GM04503 (cell line): Measurements from ENCODE around the gene MLXIP.
"Not testable (repeated sequence)": the region's sequence is repeated elsewhere in the genome, so short reads cannot be mapped to it uniquely, and the experiment has no call there.

ENCODE experiments used
- DNase-seq: peaks from one replicate; pipeline ENCODE4 v3.0.0-alpha.2; 2012; ENCODE audit warnings: low read depth

The MLXIP gene

DNA sequence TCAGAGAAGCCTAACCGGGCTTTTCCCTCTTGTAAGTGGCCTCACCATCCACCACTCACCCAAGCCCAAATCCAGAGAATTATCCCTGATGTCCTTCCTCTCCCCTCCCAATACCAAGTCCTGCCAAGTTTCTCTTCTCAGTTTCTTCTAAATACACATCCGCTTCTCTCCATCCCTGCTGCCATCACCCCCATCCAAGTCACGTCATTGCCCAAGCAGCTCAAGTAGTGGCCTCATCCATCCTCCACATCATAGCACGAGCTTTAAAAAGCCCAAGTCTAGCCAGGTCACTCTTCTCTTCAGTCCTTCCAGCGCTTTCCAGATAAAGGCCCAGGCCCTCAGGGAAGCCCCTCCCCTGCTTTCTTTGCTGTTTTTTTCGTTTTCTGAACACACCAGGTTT lies 70.1 kb downstream of the MLXIP start:
- no peak for DNase-seq

DNA sequence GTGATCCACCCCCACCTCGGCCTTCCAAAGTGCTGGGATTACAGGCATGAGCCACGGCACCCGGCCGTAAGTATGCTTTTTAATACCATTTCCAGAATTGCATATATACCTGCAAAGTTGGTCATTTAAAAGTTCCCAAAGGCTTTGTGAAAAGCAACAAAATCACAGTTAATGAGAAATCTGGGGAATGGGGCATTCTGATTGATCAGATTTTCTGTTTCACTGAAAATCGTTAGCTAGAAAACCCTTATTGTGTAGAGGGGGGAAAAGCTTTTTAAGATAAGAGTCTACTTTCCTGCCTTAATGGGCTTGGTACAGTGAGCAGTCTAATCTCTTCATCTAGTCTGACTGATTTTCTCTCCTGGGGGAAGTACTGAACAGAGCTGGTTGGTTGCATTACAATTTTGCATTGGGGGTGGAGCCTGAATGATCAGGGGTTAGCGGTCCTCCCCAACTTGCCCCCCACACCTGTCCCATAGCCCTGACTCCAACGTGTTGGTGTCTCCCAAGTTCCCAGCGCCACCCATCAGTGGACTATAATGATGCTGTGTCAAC lies 71.6 kb downstream of the MLXIP start:
- no peak for DNase-seq

DNA sequence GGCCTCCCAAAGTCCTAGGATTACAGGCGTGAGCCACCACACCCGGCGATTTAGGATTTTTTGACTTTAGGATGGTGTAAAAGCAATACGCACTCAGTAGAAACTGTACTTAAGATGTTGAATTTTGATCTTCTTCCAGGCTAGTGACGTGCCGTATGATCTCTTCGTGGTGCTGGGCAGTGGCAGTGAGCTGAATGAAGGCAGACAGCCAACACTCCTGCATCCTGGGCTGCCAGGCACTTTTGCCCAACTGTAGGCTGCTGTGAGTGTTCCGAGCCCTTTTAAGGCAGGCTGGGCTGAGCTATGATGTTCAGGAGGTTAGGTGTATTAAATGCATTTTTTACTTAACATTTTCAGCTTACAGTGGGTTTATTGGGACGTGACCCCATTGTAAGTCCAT lies 74.2 kb downstream of the MLXIP start:
- DNase-seq, result no peak

DNA sequence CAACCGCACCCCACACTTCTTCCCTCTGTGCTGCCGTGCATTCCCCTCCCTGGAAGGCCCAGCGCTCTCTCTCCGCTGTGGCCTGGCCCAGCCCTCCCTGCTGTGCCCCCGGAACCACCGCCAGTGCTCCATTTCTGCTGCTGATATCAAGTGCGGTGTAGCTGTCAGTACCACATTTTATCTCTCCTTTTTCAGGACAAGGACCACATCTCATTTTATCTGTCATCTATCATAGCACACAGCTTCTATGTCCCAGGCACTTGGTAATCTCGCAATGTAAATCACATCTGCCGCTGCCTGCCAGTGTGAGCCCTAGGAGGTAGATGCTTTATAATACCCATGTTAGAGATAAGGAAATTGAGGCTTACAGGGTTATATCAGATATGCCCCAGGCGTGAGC lies 77.1 kb downstream of the MLXIP start:
- DNase-seq, result no peak

DNA sequence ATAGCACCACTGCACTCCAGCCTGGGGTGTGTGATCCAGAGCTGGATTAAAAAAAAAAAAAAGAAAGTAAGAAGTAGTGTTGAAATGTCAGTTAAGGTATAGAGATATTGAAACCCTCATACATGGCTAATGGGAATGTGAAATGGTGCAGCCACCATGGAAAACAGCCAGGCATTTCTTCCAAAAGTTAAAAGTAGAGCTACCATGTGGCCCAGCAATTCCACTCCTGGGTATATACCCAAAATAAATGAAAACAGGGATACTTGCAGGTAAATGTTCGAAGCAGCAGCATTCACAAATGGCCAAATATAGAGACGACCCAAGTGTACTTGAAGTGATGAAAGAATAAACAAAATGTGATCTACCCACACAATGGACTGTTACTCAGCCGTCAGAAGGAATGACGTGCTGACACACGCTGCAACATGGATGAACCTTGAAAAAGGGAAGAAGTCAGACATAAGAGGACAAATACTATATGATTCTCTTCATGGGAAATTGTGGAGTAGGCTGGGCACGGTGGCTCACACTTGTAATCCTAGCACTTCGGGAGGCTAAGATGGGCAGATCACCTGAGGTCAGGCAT lies 80.2 kb downstream of the MLXIP start:
- no peak for DNase-seq

DNA sequence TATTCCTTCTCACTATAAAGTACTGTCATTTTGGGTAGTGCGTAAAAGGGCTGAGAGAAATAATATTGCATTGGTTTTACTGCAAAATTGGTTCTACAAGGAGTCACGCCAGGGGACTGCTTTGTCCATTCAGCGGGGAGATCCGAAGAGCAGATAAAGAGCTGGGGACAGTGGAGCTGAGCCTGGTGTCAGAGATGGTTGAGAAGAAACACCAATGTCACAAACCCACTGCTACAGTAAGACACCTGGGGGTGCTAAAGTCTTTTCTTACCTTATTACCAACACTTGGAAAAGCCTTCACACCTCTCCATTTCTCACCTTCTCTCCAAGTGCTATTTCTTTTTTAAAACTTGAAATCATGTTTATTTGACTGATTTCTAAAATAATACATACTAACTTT lies 81.3 kb downstream of the MLXIP start:
- no peak for DNase-seq

DNA sequence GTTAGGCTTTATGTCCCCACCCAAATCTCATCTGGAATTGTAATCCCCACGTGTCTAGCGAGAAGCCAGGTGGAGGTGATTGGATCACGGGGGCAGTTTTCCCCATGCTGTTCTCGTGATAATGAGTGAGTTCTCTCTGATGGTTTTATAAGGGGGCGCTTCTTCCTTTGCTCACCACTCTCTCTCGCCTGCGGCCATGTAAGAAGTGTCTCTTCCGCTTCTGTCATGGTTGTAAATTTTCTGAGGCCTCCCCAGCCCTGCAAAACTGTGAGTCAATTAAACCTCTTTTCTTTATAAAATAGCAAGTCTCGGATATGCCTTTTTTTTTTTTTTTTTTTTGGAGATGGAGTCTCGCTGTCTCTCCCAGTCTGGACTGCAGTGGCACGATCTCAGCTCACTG lies 82.2 kb downstream of the MLXIP start:
- DNase-seq, result no peak

DNA sequence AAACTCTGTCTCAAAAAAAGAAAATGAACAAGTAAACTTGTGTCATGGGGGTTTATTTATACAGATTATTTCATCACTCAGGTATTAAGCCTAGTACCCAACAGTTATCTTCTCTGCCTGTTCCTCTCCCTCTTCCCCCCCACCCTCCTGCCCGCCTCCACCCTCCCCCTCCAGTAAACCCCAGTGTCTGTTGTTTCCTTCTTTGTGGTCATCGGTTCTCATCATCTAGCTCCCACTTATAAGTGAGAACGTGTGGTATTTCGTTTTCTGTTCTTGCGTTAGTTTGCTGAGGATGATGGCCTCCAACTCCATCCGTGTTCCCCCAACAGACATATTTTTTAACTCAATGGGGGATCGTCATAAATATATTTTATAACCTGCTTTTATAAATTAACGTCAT lies 83.1 kb downstream of the MLXIP start:
- no peak for DNase-seq

DNA sequence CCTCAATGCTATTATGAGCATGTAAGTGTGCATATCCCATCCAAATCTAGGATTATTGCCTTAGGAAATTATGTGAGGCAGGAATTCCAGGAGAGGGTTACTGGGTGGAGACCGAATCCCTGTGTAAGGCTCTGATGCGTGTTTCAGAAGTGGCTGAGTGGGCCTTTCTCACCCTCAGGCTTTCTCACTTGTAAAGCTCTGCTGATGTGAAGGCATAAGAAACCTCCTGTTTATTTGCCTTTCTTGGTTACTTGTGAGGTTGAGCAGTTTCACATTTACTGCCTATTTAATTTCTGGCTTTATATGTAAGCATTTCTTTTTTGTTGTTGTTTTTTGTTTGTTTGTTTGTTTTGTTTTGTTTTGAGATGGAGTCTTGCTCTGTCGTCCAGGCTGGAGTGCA lies 84.4 kb downstream of the MLXIP start:
- DNase-seq, result no peak

DNA sequence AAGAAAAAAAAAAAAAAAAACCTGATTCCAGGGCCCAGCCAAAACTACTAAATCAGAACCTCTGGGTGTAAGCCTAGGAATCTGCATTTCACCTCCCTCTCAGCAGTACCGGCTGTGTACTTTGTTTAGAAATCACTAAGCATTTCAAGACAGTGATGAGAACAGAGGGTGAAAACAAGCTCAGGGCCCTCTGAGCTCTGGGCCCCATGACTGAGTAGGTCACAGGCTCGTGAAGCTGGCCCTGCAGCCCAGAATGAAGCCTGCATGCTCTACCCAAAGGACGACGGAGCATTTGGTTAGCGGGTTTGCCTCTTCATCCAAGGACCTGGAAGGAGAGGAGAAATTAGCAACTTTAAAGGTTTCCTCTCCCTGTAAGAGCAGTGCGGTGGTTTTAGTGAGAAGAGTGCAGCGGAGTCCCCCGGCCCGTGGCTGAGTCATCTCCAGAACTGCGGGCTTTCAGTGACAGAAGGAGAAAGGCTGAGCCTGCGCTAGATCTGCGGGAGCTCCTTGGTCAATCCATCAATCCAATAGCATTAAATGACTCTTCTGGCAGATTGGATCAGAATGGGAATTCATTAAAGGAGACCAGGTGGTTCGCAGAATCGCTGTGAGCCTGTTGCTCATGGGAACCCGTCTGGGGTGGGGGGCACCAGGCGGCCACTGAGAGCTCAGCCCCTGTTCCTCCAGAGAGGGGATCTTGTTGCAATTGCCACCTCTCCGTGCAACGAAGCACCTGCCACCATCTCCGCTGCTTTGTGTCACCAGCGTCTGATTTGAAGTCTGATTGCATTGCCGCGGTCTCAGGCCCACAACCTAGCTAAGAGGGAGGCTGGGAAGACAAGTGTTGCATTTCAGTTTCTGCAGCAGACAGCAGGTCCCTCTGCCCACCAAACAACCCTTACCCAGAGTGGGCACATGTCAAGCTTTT lies 88.1 kb downstream of the MLXIP start:
- DNase-seq, result no peak

DNA sequence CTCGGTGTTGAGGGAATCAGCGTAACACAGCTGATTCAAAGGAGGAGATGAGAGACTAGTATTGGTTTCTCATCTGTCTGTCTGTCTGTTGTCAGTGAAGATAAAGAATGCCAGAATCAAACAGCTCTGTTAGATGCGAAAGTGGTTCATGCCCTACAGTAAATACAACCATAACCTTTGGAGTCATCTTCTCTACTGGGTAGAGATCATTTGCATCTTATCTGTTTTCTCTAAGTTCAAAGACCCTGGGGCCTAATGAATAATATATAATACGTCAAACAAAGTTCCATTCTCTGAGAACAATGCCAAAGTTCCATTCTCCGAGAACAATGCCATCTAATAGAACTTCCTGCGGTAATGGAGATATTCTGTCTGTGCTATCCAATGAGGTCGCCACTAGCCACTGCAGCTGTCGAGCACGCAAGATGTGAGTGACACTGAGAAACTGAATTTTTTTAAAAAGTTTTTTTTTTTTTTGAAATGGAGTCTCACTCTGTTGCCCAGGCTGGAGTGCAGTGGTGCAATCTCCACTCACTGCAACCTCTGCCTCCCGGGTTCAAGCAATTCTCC lies 88.9 kb downstream of the MLXIP start:
- DNase-seq, result no peak

DNA sequence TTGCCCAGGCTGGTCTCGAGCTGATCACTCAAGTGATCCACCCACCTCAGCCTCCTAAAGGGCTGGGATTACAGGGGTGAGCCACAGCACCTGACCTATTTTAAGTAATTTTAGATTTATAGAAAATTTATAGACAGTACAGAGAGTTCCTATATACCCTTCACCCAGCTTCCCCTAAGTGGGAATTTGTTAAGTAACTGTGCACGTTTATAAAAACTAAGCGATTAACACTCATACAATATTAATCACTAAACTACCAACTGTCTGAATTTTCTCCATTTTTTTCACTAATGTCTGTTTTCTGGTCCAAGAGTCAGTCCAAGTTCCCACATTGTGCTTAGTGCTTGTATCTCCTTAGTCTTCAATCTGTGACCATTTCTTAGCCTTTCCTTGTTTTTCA lies 89.9 kb downstream of the MLXIP start:
- DNase-seq, result no peak

DNA sequence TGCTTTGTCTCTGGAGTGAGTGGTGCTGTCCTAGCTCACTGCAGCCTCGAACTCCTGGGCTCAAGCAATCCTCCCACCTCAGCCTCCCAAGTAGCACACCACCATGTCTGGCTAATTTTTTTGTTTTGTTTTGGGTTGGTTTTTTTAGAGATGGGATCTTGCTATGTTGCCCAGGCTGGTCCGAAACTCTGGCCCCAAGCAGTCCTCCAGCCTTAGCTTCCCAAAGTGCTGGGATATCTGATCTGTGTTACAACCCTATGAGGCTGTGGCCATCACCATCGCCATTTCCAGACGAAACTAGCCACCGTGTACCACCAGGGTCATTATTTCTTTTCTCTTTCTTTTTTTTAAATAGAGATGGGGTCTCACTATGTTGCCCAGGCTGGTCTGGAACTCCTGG lies 92.8 kb downstream of the MLXIP start:
- DNase-seq, result no peak

DNA sequence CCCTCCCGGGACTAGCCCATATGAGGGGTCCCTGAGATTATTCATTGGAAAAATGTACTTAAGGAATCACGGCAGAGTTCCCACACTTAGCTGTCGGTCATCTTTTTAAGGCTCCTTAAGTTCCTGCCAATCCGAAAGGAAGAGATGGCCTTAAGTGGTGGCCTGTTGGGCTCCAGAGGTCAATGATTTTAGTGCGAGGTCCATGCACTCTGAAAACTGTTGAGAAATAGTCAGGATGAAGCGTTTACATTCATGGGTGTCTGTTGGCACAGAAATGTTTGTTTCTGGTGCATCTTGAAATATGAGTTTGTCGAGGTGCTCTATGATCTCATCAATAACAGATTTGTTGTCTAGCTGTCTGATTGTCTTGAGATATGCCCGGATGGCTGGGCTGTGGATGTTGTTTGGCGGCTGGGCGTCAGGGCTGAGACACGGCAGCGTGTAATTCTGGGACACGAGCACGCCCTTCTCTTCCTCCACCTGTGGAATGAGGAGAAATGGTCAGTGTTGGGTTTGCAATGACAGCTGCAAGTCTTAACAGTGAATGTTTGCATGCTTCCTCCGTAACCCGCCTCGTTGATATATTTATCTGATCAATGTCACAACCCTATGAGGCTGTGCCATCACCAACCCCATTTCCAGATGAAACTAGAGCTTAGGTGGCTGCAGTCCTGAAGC lies 93.8 kb downstream of the MLXIP start:
- no peak for DNase-seq

DNA sequence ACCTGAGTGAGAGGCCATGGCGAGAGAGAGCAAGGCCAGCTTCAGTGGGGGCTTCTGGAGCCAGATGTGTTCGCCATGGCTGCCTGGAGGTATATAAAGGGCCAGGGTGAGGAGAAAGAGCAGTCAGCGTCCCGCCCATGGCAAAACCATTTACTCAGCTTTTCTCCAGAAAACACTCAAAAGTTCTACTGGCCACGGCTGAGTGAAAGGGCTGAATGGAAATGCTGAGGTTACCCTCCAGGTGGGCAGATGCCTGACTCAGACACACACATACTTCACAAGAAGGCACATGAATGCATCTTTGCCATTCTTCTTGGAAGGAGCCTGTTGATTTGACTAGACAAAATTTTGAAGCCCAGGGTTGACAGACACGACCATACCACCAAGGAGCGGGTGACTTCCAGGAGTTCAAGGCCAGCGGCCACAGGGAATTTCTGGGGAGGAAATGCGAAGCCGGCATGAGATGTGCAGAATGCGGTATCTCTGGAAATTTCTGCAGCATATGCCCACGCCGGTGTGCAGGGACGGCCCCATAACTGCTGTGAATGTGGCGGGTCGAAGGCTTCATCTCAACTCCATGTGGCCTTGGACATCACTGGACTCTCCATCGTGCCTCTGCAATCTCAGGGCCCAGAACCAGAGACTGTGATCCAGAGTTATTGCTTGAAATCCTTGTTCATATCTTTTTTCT lies 95.7 kb downstream of the MLXIP start, which contains the start of gene IL31:
Gene IL31, minus strand, starts transcription at position 67 of the 691 bp plus-strand sequence. Its CDS starts 49 bp downstream, at position 18.
- no peak for DNase-seq

DNA sequence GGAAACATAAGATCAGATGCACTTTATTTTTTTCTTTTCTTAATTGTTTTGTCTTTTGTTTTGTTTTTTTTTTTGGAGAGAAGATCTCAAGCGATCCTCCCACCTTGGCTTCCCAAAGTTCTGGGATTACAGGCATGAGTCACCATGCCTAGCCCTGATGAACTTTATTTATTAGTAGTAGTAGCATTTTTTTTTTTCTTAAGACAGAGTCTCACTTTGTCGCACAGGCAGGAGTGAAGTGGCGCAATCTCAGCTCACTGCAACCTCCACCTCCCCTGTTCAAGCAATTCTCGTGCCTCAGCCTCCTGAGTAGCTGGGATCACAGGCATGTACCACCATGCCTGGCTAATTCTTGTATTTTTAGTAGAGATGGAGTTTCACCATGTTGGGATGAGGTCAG lies 97.9 kb downstream of the MLXIP start:
- DNase-seq, result not testable (repeated sequence)

DNA sequence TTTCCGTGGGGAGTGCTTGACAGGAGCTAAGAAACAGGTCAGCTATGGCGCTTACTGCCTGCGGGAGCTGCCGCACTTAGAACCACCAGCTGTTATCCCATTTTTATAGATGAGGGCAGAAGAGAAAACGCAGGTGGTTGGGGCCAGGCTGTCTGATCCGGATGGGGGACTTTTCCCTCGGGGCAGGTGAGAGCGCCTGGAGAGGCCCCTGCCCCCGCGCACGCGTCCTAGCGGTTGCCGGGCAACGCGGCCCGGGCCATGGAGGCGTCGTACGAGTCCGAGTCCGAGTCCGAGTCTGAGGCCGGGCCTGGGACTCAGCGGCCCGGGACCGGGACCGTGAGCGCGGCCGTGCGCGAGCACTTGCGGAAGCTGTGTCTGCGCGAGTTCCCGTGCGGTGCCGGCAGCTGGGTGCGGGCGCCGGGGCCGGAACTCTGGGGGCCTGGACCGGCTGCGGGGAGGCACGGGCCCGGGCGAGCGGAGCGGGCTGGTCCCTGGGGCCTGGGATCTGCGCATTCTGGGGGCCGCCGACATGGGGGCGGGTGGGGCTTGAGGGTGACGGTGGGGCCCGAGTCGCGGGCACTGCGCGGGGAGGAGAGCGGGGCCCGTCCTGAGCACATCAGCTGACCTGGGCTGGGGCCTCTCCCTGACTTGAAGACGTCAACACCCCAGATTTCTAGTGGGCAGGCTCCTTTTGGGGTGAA lies 104.5 kb downstream of the MLXIP start, which contains the start of gene LRRC43:
Gene LRRC43, plus strand, starts transcription at position 237 of the 701 bp plus-strand sequence. Its CDS starts 22 bp downstream, at position 259.
- no peak for DNase-seq

DNA sequence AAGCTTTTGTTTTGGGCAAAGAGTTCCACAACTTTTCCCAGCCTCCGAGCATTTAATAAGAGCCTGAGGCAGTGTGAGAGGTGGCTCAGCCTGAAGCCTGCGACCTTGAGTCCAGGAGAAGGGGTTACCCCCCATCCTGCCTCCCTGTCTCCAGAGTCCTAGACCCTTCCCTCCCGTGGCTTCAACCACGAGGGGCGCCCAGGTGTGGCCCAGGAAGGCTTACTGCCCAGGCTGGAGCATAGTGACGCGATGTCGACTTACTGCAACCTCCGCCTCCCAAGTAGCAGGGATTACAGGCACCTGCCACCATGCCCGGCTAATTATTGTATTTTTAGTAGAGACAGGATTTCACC lies 105.0 kb downstream of the MLXIP start:
- DNase-seq, result no peak

DNA sequence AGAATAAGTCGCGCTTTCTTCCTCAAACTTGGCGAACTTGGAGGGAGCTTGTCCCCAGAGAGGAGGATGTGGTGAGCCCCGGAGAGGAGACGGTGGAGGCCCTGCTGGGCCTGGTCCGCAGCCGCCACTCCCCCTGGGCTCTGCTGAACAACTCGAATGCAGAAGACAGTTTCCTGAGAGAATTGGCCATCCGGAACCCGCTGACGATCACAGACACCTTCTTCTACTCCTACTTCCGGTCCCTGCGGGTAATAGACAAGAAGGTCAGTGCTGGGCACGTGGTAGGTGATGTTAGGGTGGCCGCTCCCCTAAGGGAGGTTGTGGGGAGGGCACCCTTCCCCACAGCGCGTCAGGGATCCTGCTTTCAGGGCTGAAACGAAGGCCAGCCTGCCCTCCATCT lies 106.0 kb downstream of the MLXIP start:
- DNase-seq, result no peak

DNA sequence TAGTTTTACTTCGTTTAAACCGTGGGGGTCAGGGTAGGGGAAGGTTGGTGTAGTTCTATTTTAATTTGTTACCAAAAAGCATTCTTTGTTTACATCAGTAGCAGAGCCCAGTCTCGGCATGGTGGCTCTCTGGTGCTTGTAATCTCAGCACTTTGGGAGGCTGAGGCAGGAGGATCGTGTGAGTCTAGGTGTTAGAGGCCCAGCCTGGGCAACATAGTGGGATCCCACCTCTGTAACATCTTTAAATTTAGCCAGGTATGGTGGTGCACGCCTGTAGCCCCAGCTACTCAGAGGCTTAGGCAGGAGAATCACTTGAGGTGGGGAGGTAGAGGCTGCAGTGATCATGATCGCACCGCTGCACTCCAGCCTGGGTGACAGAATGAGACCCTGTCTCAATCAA lies 106.5 kb downstream of the MLXIP start:
- DNase-seq, result no peak

DNA sequence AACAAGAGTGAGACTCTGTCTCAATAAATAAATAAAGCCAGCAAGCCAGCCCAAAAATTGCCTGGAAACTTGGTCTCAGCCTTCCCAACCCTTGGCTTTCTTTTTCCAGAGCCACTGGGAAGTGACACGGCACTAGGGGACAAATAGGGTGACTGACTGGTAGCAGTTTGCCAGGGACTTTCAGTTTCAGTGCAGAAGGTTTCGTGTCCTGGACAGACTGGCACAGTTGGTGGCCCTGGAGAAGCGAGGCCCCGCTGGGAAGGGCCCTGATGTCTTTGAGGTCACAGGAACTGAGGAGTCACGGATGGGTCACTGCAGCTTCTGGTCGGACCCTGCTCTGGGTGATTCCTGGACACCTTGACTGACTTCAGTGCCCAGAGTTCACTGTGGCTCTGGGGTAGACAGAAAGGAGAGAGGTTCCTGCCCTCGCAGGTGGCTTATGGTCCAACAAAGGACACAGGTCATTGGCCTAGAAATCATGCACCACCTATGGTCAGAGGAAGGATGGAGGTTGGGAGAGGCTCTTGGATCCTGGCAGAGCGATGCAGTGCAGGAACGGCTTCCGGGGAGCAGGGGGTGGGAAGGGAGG lies 107.0 kb downstream of the MLXIP start:
- DNase-seq, result no peak
